ENCODE data around the gene ATP2B2.

GRCh38 chr3:10447110-10447509 is 58.3 kb downstream of the ATP2B2 start:
- TF ChIP-seq CTCF (IDR thresholded peaks at IDR 0.05; ENCODE audit: borderline replicate concordance, extremely low read depth, low read length, poor library complexity, severe bottlenecking) = no peak
- no peak for TF ChIP-seq EZH2 (IDR thresholded peaks at IDR 0.05; ENCODE audit: borderline replicate concordance, low read depth, low read length, severe bottlenecking)
